HG02981 (cell line): ENCODE measurements around the gene UNCX.

Experiments
- ATAC-seq: cut with Tn5 transposase; IDR thresholded peaks from one replicate; pipeline ENCODE4 v1.9.1; 2021; ENCODE audit warnings: mild to moderate bottlenecking, moderate library complexity; ENCODE audit not compliant: unreplicated experiment

Gene UNCX

GRCh38 chr7:1214516-1214915 is 18.2 kb upstream of the UNCX start:
- no peak for ATAC-seq

- no peak for ATAC-seq
Measured at GRCh38 chr7:1218541-1219165, 14.0 kb upstream of the UNCX start.

GRCh38 chr7:1219498-1219897 is 13.2 kb upstream of the UNCX start:
- no peak for ATAC-seq

- no peak for ATAC-seq
Measured at GRCh38 chr7:1220000-1220726, 12.5 kb upstream of the UNCX start.

GRCh38 chr7:1220977-1221745 is 11.5 kb upstream of the UNCX start:
- ATAC-seq: no peak

- ATAC-seq: no peak
Measured at GRCh38 chr7:1223196-1223981, 9.3 kb upstream of the UNCX start.

- no peak for ATAC-seq
Measured at GRCh38 chr7:1224086-1224716, 8.5 kb upstream of the UNCX start.

GRCh38 chr7:1225030-1225429 is 7.6 kb upstream of the UNCX start:
- no peak for ATAC-seq

GRCh38 chr7:1225441-1226185 is 7.1 kb upstream of the UNCX start:
- no peak for ATAC-seq

GRCh38 chr7:1226186-1226901 is 6.3 kb upstream of the UNCX start:
- no peak for ATAC-seq

GRCh38 chr7:1227071-1227804 is 5.4 kb upstream of the UNCX start:
- no peak for ATAC-seq

- no peak for ATAC-seq
Measured at GRCh38 chr7:1227814-1228544, 4.7 kb upstream of the UNCX start.

GRCh38 chr7:1228545-1229201 is 4.0 kb upstream of the UNCX start:
- no peak for ATAC-seq

- ATAC-seq: no peak
Measured at GRCh38 chr7:1229202-1229947, 3.3 kb upstream of the UNCX start.

- ATAC-seq: no peak
Measured at GRCh38 chr7:1229956-1230355, 2.7 kb upstream of the UNCX start.

GRCh38 chr7:1230411-1231213 is 2.1 kb upstream of the UNCX start:
- ATAC-seq: no peak
